SK-N-SH (cell line): ENCODE measurements around the gene SERPINB8.

Source experiments
- FOXJ3 ChIP-seq: sonication (generic); formaldehyde crosslinking; IDR thresholded peaks from 2 replicates; pipeline ENCODE4 v1.5.1; 2020; ENCODE audit warnings: mild to moderate bottlenecking, missing genetic modification reagents
- FOXM1 ChIP-seq: IDR thresholded peaks from 2 replicates; pipeline ENCODE4 v1.4.0; 2012; ENCODE audit warnings: low read depth, mild to moderate bottlenecking
- GABPA ChIP-seq: IDR thresholded peaks from 2 replicates; pipeline ENCODE4 v1.4.0; 2012; ENCODE audit warnings: low read depth, mild to moderate bottlenecking
- NRF1 ChIP-seq: IDR thresholded peaks from 2 replicates; pipeline ENCODE4 v1.6.1; 2012; ENCODE audit warnings: low read depth, mild to moderate bottlenecking, low read length
- POLR2AphosphoS5 ChIP-seq: IDR thresholded peaks from 2 replicates; pipeline ENCODE4 v1.6.1; 2012; ENCODE audit warnings: low read depth, low read length
- SIN3A ChIP-seq: IDR thresholded peaks from 2 replicates; pipeline ENCODE4 v1.6.1; 2012; ENCODE audit warnings: low read depth, mild to moderate bottlenecking, low read length, moderate library complexity, borderline replicate concordance
- SMC3 ChIP-seq: IDR thresholded peaks from 2 replicates; pipeline ENCODE4 v1.6.1; 2012; ENCODE audit warnings: low read depth, low read length, improper control_type of control experiment
- TAF1 ChIP-seq: IDR thresholded peaks from 2 replicates; pipeline ENCODE4 v1.6.1; 2012; ENCODE audit warnings: low read depth, mild to moderate bottlenecking, low read length, moderate library complexity, borderline replicate concordance
- TF ChIP-seq, protein P1 (sequence below): fragments of 200-600 bp; sonication (generic); IDR thresholded peaks from 2 replicates; pipeline ENCODE4 v1.6.1; 2017; ENCODE audit warnings: antibody characterized with exemption, mild to moderate bottlenecking, moderate library complexity
- TF ChIP-seq, protein P2 (sequence below): fragments of 150-350 bp; IDR thresholded peaks from 2 replicates; pipeline ENCODE4 v1.6.1; 2017; ENCODE audit warnings: antibody characterized with exemption, low read length, low read depth, borderline replicate concordance
- TF ChIP-seq, protein P3 (sequence below): IDR thresholded peaks from 2 replicates; pipeline ENCODE4 v1.6.1; 2012; ENCODE audit warnings: mild to moderate bottlenecking, low read depth, low read length, moderate library complexity
- TF ChIP-seq, protein P4 (sequence below): IDR thresholded peaks from 2 replicates; pipeline ENCODE4 v1.4.0; 2012; ENCODE audit warnings: low read depth

DNA sequence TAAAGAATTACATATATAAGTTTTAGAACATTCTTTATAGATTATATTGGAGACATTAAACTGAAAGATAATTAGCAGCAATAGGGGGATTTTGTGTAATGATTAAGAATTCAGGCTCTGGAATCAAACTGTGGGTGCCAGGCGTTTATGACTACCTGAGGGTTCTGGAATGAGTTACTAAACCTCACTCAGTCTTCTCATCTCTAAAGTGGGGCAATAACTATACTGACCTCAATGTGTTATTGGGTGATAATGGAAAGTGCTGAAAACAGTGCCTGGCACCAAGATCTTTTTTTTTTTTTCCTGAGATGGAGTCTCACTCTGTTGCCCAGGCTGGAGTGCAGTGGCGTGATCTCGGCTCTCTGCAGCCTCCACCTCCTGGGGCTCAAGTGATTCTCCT, 7.2 kb downstream of the SERPINB8 start:
- TF ChIP-seq SMC3 (no peak), POLR2AphosphoS5 (no peak), NRF1 (no peak), FOXJ3 (CRISPR knock-in tag) (no peak), SIN3A (no peak), TAF1 (no peak), FOXM1 (no peak), GABPA (no peak)
- TF ChIP-seq, protein P1, sequence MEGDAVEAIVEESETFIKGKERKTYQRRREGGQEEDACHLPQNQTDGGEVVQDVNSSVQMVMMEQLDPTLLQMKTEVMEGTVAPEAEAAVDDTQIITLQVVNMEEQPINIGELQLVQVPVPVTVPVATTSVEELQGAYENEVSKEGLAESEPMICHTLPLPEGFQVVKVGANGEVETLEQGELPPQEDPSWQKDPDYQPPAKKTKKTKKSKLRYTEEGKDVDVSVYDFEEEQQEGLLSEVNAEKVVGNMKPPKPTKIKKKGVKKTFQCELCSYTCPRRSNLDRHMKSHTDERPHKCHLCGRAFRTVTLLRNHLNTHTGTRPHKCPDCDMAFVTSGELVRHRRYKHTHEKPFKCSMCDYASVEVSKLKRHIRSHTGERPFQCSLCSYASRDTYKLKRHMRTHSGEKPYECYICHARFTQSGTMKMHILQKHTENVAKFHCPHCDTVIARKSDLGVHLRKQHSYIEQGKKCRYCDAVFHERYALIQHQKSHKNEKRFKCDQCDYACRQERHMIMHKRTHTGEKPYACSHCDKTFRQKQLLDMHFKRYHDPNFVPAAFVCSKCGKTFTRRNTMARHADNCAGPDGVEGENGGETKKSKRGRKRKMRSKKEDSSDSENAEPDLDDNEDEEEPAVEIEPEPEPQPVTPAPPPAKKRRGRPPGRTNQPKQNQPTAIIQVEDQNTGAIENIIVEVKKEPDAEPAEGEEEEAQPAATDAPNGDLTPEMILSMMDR: no peak
- TF ChIP-seq, protein P2, sequence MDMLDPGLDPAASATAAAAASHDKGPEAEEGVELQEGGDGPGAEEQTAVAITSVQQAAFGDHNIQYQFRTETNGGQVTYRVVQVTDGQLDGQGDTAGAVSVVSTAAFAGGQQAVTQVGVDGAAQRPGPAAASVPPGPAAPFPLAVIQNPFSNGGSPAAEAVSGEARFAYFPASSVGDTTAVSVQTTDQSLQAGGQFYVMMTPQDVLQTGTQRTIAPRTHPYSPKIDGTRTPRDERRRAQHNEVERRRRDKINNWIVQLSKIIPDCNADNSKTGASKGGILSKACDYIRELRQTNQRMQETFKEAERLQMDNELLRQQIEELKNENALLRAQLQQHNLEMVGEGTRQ: no peak
- TF ChIP-seq, protein P3, sequence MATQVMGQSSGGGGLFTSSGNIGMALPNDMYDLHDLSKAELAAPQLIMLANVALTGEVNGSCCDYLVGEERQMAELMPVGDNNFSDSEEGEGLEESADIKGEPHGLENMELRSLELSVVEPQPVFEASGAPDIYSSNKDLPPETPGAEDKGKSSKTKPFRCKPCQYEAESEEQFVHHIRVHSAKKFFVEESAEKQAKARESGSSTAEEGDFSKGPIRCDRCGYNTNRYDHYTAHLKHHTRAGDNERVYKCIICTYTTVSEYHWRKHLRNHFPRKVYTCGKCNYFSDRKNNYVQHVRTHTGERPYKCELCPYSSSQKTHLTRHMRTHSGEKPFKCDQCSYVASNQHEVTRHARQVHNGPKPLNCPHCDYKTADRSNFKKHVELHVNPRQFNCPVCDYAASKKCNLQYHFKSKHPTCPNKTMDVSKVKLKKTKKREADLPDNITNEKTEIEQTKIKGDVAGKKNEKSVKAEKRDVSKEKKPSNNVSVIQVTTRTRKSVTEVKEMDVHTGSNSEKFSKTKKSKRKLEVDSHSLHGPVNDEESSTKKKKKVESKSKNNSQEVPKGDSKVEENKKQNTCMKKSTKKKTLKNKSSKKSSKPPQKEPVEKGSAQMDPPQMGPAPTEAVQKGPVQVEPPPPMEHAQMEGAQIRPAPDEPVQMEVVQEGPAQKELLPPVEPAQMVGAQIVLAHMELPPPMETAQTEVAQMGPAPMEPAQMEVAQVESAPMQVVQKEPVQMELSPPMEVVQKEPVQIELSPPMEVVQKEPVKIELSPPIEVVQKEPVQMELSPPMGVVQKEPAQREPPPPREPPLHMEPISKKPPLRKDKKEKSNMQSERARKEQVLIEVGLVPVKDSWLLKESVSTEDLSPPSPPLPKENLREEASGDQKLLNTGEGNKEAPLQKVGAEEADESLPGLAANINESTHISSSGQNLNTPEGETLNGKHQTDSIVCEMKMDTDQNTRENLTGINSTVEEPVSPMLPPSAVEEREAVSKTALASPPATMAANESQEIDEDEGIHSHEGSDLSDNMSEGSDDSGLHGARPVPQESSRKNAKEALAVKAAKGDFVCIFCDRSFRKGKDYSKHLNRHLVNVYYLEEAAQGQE: no peak
- TF ChIP-seq, protein P4, sequence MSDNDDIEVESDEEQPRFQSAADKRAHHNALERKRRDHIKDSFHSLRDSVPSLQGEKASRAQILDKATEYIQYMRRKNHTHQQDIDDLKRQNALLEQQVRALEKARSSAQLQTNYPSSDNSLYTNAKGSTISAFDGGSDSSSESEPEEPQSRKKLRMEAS: no peak
